HG03103 (cell line): ENCODE data around the gene FGD5.

Experiments
- ATAC-seq: cut with Tn5 transposase; IDR thresholded peaks from one replicate; pipeline ENCODE4 v1.9.1; 2021; ENCODE audit warnings: low read depth; ENCODE audit not compliant: unreplicated experiment

Gene FGD5

GRCh38 chr3:14871456-14872200, 52.9 kb downstream of the FGD5 start:
- no peak for ATAC-seq

GRCh38 chr3:14872706-14873105, 53.9 kb downstream of the FGD5 start:
- no peak for ATAC-seq

DNA sequence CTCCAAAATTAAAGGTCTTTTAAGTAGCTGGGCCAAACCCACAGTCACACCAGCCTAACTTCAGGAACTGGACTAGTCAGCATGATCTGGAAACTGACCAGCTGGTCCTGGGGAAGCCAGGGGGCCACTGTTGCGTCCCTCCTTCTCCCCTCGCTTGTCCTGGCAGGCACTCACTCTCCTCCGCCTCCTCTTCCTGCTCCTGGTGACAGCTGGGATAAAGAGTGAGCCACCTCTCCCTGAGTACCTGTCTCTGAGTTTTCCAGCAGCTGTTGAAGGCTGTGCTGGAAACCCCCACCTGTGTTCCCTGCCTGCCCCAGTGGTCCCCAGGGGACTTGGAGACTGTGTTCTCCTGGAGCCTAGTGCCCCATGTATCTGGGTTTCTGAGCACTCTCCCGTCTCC, 56.0 kb downstream of the FGD5 start:
- no peak for ATAC-seq

GRCh38 chr3:14875411-14876175, 56.8 kb downstream of the FGD5 start:
- ATAC-seq = no peak

- ATAC-seq = no peak
These were observed 58.2 kb downstream of the FGD5 start for GRCh38 chr3:14876921-14877333.

GRCh38 chr3:14877469-14877868, 58.7 kb downstream of the FGD5 start:
- no peak for ATAC-seq

GRCh38 chr3:14879211-14879874, 60.6 kb downstream of the FGD5 start:
- ATAC-seq = no peak

DNA sequence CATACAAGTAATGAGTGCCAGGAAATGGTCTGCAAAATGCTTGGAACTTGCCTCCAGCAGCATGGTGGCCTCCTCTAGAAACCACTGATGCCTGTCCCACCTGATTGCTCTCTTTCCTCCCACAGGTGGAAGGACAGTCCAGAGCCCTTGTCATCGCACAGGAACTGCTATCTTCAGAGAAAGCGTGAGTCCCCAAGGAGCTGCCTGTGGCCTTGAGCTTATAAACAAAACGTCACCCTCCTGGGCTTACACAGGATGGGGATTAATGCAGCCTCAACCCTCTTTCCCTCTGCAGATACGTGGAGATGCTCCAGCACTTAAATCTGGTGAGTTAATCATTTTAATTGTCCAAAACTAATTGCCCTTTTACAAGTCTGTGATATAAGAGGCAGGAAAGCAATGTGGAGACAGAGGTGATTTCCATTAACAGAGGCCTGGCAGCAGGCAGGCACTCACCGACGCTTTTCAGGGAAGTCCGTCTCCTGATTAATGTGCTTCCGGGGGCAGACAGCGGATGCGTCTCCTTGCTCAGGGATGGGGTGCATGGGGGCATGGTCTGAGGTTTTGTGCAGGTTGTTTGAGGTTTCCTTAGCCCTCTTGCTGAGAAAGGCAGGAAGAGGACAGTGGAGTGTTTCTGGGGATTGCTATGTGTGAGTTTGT, 61.8 kb downstream of the FGD5 start:
- no peak for ATAC-seq

DNA sequence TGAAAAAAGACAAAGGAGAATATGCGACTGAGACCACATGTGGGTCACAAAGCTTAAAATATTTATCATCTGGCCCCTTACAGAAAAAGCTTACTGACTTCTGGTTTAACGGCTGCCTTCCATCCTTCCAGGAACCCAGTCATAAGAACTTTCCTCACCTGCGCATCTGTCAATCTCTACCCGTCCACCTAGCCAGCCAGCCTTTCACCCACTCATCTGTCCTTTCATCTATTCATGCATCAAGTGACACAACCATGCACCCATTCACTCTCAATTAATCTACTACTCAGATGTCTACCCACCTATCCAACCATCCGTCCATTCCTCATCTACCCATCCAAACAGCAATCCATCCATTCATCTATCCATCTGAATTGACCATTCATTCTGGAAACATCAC, 64.5 kb downstream of the FGD5 start:
- no peak for ATAC-seq

DNA sequence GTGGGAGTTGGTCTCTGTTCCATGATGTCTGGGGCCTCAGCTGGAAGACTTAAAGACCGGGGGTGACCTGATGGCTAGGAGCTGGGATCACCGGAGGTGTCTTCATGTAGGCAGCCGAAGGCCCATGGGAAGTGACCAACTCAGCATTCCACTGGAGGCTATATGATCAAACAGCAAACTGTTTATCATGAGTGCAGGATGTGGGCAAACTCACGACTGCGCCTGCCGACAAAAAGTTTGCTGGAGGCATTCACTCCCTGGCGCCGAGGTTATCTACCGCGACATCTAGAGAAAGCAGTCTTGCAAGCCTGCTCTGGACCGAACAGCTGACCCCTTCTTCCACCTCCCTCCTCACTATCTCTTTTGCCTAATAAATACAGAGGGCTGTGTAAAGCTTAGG, 65.9 kb downstream of the FGD5 start:
- no peak for ATAC-seq

DNA sequence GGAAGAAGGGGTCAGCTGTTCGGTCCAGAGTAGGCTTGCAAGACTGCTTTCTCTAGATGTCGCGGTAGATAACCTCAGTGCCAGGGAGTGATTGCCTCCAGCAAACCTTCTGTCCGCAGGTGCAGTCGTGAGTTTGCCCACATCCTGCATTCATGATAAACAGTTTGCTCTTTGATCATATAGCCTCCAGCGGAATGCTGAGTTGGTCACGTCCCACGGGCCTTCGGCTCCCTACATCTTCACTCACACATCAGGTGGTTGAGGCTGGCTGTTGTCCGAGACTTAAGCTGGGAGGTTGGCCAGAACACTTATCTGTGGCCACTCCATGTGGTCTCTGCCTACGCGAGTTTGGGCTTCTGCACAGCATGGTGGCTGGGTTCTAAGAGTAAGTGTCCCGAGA, 66.5 kb downstream of the FGD5 start:
- ATAC-seq = no peak

DNA sequence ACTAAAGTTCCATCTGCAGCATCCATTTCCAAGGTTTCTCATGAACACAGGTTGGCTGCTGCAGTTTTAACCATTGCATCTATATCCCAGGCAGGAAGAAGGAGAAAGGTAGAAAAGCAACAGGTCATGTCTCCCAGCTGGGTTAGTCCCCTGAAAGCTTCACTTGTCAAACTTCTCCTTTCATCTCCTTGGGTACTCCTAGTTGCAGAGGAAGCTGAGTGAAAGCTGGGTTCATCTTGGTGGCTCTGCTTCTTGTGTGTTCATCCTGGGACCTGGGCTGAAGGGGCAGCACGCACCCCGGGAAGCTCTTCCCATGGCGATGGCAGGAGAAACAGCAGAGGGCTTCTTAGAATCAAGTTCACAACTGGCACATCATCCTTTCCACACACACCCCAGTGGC, 67.3 kb downstream of the FGD5 start:
- ATAC-seq = no peak

GRCh38 chr3:14889205-14889604, 70.4 kb downstream of the FGD5 start:
- ATAC-seq = no peak

- ATAC-seq = no peak
These were observed 71.2 kb downstream of the FGD5 start for GRCh38 chr3:14889943-14890342.

DNA sequence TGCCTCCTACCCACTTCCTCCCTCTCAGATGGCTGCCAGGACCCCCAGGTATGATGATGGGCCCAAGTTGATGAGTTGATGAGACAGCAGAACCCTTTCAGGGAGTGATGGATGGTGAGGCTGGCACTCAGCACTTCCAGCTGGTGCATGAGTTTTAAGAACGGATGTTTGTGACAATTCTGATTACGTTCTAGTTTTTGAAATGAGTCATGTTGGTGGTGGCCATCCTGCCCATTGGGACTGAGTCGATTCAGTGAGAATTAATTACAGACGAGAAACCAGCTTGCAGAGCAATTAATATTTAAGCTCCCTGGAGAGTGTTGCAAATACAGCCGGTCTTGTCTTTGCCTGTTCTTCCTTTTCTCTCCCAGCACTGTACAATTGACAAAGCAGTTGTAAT, 71.7 kb downstream of the FGD5 start:
- ATAC-seq = no peak

DNA sequence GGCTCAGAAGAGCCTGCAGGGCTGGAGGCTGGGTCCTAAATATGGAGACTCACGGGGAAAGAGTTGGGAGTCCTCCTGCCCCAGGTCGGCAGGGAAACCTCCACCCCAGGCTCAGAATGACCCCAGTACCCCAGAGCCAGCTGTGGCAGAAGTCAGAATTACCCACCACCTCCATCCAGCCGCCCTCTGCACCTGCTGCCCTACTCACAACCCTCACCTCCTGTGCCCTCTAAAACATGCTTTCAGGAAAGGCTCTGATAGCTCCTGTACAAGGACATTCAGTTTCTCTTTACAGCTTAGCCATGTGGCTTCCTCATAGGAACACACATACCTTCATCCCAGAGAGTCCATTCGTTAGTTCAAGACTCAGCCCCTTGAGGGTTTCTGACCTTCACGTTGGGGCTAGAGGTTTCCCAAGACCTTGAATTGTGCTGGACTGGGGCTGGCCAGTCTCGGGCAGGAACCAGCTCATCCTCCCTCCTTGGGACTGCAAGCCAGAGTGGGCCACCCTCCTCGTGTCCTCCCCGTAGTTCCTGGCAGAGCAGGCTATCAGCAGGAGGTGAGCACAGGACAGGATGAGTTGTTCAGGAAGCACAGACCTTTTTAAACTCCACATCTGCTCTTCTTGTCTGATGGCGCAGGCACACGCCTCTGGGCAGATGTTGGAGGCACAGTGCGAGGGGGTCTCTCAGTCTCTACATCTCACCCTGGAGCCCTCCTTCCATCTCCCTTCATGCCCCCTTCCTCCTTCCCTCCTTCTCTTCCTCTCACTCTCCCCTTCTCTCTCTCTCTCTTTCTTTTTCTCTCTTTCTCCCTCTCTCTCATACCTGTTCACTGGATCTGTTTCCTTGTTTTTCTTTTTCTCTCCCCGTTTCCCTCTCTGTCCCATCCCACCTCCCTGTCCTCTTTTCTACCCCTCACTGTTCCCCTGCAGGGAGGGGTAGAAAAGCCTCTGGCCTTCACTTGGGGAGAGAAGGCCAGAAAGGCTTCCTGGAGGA, 72.7 kb downstream of the FGD5 start:
- no peak for ATAC-seq

GRCh38 chr3:14892226-14892625, 73.5 kb downstream of the FGD5 start:
- ATAC-seq = no peak

- no peak for ATAC-seq
These were observed 75.3 kb downstream of the FGD5 start for GRCh38 chr3:14894085-14894484.

DNA sequence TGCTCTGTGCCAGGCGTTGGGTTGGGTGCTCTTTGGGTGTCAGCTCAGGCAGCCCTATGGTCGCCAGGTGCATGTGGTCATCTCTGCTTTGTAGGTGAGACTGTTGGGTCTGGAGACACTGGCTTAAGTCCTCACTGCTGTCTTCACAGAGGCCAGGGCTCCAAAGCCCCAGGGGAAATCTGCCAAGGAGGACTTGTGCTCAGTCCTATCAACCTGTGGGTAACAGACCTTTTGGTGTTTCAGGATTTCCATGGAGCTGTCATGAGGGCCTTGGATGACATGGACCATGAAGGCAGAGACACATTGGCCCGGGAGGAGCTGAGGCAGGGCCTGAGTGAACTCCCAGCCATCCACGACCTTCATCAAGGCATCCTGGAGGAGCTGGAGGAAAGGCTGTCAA, 78.5 kb downstream of the FGD5 start:
- ATAC-seq = no peak

GRCh38 chr3:14898929-14899328, 80.2 kb downstream of the FGD5 start:
- no peak for ATAC-seq
